NCI-H1092 treated with DMSO at 0.1 percent for 48 hours (cell line): ENCODE results near the gene TTC3.
"Not testable (repeated sequence)": the region's sequence is repeated elsewhere in the genome, so short reads cannot be mapped to it uniquely, and the experiment has no call there.

Experiments used
- DNase-seq: peaks from one replicate; lab custom pipeline; 2025; lab: John Stamatoyannopoulos, UW

TTC3 gene

GRCh38 chr21:37196847-37197246, 123.8 kb downstream of the TTC3 start:
- no peak for DNase-seq

DNA sequence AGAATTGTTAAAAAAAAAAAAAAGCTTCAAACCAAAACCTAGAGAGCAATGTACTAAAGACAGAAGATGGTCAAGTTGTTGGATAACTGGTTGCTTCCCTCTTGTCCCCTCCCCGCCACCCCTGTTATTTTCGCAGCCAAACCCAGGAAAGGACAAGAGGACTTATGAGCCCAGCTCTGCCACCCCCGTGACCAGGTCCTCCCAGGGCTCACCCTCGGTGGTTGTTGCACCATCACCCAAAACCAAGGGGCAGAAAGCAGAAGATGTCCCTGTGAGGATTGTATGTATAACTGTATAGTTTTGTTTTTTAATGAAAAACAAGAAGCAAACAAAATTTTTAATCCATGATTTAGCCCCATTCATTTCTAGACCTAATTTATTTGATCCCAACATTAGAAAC, 124.7 kb downstream of the TTC3 start:
- DNase-seq = no peak

DNA sequence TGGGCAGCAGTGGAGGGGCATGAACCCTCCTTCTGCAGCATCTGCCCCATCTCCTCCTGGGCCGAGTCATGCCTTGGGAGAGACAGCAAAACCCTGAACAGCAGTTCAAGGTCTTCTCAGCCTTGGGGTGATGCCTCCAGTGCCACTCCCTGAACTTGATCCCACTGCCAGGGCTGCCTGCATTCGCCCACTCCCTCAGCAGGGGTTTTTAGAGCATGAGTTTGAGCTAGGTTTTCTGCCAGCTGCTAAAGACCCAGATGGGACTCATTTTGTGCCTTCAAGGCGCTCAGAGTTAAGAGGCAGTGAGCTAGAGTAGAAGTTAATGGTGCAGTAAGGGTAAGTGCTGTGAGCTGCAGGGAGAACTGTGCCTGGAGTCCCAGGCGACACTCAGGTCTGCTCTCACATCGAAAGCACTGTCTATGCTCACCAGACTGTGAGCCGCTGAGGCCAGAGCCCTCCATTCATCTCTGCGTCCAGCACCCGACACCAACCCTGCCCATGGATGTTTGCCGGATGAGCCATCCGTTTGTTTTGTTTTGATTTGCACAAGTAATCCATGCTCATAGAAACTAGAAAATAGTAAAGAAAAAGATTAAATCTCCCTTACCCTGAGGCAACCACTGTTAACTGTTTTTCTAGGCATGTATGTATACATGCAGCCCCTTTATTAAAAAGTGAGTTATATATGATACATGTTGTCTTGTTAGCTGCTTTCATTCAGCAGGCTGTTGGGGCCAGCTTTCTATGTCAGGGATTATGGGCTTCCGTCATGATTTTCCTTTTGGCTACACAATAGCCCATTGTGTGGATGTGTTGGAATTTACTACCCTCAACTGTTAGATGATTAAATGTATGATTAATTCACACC, 126.2 kb downstream of the TTC3 start:
- DNase-seq = no peak

- no peak for DNase-seq
Measured at GRCh38 chr21:37200641-37201480, 127.8 kb downstream of the TTC3 start.

- DNase-seq = no peak
Measured at GRCh38 chr21:37202221-37203110, 129.4 kb downstream of the TTC3 start.

GRCh38 chr21:37204580-37204979, 131.5 kb downstream of the TTC3 start:
- no peak for DNase-seq

DNA sequence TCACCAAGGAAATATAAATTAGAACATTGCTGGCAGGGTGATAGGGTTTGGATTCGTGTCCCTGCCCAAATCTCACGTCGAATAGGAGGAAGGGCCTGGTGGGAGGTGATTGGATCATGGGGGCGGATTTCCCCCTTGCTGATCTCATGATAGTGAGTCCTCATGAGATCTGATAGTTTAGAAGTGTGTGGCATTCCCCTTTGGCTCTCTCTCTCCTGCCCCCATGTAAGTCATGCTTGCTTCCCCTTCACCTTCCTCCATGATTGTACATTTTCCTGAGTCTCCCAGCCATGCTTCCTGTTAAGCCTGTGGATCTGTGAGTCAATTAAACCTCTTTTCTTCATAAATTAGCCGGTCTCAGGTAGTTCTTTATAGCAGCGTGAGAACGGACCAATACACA, 133.4 kb downstream of the TTC3 start:
- DNase-seq = no peak

DNA sequence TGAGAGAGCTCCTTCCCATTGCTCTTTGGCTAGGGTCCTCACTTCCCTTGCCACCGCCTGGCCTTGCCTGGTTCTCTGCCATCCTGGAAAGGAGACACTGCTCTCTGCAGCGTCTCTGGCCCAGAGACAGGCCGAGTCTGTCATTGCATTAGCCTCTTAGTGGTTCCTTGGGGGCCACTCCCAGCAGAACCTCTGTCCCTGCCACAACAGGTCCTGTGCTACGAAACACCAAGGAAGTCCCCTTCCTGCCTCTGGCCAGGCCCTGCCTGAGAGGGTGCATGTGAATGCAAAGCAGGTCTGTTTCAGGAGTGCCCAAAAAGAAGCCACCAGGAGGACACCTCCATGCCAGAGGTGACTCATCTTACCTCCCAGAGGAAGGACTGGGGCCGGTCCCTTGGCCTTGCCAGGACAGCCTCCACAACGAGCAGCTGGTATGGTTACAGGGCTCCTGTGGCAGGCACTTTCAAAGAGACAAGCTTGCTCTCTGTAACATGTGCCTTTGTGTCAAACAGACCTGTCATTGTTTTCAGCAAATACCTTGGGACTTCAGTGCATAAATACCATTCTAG, 134.5 kb downstream of the TTC3 start:
- no peak for DNase-seq

DNA sequence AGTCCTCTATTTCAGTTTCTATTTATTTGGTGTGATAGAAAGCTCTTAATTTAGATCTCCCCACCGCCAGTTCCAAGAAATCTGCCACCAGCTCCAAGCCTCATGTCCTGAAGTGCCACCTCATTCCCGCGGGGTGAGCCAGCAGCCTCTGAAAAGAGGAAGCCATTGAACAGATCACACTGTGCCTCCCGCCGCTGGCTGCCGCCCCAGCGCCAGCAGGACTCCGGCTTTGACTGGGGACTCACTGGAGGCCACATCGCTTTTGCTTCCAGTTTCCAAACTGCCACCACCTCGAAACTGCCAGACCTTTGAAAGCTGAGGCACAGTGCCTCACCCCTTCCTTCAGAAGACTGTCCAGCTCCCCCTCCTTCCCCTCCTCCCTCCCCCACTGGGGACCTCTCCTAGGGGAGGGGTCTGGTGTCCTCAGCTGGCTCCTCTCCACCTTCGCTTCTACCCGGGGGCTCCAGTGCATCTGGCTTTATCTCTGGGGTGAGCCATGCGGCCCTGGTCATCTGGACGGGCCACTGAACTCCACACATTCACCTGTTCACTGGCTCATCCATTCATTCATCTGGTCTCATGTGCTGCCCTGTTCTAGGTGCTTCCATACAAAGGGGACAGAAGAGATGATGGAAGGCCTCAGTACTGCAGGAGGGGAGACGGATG, 135.1 kb downstream of the TTC3 start:
- DNase-seq = no peak

- DNase-seq = no peak
Measured at GRCh38 chr21:37208741-37209225, 135.7 kb downstream of the TTC3 start.

DNA sequence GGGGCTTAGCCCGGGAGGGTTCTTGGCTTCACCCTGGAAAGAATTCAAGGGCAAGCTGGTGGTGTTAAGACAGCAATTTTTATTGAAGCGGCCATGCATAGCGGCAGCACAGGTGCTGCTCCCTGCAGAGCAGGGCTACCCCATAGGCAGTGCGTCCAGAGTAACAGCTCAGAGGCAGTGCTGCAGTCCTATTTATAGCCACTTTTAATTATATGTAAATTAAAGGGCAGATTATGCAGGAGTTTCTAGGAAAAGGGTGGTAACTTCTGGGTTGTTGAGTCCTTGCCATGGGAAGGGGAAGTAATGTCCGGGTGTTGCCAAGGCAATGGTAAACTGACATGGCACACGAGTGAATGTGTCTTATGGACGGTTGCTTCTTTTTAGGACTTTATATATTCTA, 137.1 kb downstream of the TTC3 start:
- DNase-seq = no peak

DNA sequence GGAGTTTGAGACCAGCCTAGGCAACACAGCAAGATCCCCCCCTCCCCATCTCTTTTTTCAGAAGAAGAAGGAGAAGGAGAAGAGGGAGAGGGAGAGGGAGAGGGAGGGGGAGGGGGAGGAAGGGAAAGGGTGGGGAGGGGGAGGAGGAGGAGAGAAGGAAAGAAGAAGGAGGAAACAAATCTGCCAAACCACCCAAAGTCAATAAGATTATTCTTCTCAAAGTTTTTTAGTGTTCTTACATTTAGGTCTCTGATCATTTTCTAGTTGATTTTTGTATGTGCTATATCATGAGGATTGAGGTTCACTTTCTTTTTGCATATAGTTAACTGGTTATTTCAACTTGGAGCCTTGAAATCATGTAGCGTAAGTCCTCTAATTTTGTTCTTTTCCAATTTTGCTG, 137.7 kb downstream of the TTC3 start:
- no peak for DNase-seq

GRCh38 chr21:37214952-37215351, 141.9 kb downstream of the TTC3 start:
- DNase-seq = no peak

DNA sequence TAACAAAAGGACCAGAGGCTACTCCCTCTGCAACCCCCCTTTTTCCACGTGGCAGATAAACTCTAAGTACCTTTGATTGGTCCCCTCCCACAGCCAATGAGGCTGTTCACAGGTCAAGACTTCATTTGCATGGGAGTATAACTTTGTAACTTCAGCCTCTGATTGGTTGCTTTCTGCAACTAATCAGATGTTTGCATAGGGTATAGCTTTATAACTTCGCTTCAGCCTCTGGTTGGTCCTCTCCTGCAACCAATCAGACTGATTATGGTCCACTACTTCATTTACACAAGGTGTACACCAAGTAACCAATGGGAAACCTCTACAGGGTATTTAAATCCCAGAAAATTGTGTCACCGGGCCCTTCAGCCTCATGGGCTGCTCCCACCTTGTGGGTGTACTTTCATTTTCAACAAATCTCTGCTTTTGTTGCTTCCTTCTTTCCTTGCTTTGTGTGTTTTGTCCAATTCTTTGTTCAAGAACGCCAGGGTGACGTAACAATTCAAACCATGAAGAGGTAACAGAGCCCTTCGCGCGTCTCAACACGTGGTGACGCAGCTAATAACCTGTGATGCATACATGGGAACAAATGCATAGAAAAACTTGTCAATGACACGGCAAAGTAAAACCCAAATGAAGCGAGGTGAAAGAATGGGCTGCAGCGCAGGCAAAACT, 146.8 kb downstream of the TTC3 start:
- DNase-seq = no peak

DNA sequence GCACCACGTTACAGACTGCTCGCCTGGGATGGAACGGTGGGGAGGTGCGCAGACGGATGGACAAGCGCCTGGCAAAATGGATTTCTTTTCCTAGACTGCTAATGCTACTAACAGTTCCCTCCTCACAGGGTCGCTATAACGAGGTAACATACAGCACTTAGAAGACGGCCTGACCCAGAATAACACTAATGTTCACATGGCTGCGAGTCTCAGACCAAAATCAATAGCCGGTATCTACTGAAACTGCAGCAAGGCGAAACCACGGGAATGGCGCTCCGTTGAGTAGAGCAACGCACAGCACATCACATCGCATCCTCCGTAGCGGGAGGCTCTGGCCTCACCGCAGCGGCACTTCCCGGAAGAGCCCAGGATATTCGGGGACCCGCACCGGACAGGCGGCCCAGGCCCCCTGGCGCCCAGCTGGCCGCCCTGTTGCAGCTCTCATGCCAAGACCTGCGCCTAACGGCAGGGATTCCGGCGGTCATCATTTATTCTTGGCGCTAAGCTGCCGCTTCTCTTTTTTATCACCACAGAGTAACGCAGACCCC, 147.5 kb downstream of the TTC3 start:
- peak; percentile 49 for DNase-seq

GRCh38 chr21:37220981-37221664, 148.1 kb downstream of the TTC3 start:
- peak; percentile 79 for DNase-seq

- DNase-seq = not testable (repeated sequence)
Measured at GRCh38 chr21:37222248-37222647, 149.2 kb downstream of the TTC3 start.

DNA sequence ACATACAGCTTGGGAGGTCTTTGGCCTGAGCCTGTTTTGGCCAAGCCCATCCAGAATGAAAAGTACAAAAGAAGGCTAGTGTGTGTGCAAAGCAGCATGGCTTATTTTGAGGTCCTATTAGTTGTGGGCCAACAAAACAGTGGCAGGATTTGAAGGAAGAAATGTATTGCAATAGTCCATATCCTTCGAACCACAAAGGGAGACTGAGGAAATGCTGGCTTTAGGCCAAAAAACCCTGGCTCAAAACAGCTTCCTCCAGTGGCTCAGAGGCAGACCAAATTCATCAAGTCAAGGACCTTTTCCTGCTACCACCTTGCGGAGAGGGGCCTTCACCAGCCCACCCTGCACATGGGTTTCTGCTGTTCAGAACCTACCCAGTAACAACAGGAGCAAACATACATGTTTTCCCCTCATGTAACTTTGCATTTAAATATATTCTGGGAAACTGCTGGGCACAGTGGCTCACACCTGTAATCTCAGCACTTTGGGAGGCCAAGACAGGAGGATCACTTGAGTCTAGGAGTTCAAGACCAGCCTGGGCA, 150.8 kb downstream of the TTC3 start:
- DNase-seq = no peak
